Lung (tissue), 12 donors: ENCODE results near the gene CASKIN2. TPM values are rescaled to one million over a fixed set of nuclear protein-coding genes. Genes with fewer than 3 reads are reported as not detected.

Experiments used
- ATAC-seq: fragments of 200-7000 bp; cut with Tn5 transposase; one replicate; pipeline ENCODE4 v1.9.1; 2020; ENCODE audit warnings: moderate number of reproducible peaks; ENCODE audit not compliant: insufficient read depth, low FRiP score
- DNase-seq, 3 donors: peaks; one replicate each; pipeline ENCODE4 v3.0.0-alpha.2; 2013 to 2017
- H3K27ac ChIP-seq, 2 donors: one replicate each; pipeline ENCODE4 v1.5.1; 2013; ENCODE audit warnings: mild to moderate bottlenecking in 2 of 2, moderate library complexity in 2 of 2, control low read depth in 1 of 2, inconsistent platforms in 1 of 2, low read depth in 1 of 2, low read length in 1 of 2
- H3K27me3 ChIP-seq, 3 donors: one replicate each; pipeline ENCODE4 v1.5.1; 2013; ENCODE audit warnings: low read length in 2 of 3; ENCODE audit not compliant: control insufficient read depth in 3 of 3, insufficient read depth in 3 of 3
- H3K36me3 ChIP-seq, 4 donors: one replicate each; pipeline ENCODE4 v1.5.1; 2013; ENCODE audit warnings: low read length in 4 of 4, mild to moderate bottlenecking in 1 of 4, moderate library complexity in 1 of 4; ENCODE audit not compliant: control insufficient read depth in 4 of 4, insufficient read depth in 4 of 4
- H3K4me1 ChIP-seq, 5 donors: one replicate each; pipeline ENCODE4 v1.5.1; 2013; ENCODE audit warnings: low read length in 5 of 5, mild to moderate bottlenecking in 2 of 5, moderate library complexity in 1 of 5; ENCODE audit not compliant: control insufficient read depth in 5 of 5, insufficient read depth in 5 of 5
- H3K4me3 ChIP-seq: one replicate; pipeline ENCODE4 v1.5.1; 2013; ENCODE audit warnings: mild to moderate bottlenecking, control low read depth, moderate library complexity
- H3K9ac ChIP-seq, 2 donors: one replicate each; pipeline ENCODE4 v1.5.1; 2013; ENCODE audit warnings: low read length in 2 of 2, control low read depth in 1 of 2; ENCODE audit not compliant: insufficient read depth in 1 of 2
- H3K9me3 ChIP-seq, 4 donors: one replicate each; pipeline ENCODE4 v1.5.1; 2013; ENCODE audit warnings: low read length in 3 of 4, mild to moderate bottlenecking in 1 of 4, moderate library complexity in 1 of 4; ENCODE audit not compliant: control insufficient read depth in 4 of 4, insufficient read depth in 3 of 4
- CTCF ChIP-seq: IDR thresholded peaks from 2 replicates; pipeline ENCODE4 v1.5.1; 2012; ENCODE audit warnings: mild to moderate bottlenecking; ENCODE audit errors: control extremely low read depth, extremely low read depth
- WGBS, 2 donors: extraction: QIAGEN DNeasy Blood & Tissue Kit; methylation state at CpG; one replicate each; pipeline ENCODE4 v1.1.7; 2013; 5-methylcytosine and 5-hydroxymethylcytosine counted together
- polyA plus RNA-seq, 2 donors: library from polyadenylated mRNA; stranded (reverse); fragments of 200-250 nt; gene quantifications; one replicate each; pipeline ENCODE4 v1.2.1, GENCODE V29; 2013
- total RNA-seq, 2 donors: library from RNA; depleted of rRNA in 1 of 2; stranded (reverse); fragments of >200 nt in 1 of 2; gene quantifications; one replicate each; pipeline ENCODE4 v1.2.1, GENCODE V29; 2014 to 2021
- donor health status: control.
- donor health status: control.
- donor health status: Bipolar disorder and iron deficiency.
- donor health status: healthy.
- donor health status: DM: yes; HTN: yes; CAD: no.

The CASKIN2 gene
- total and polyA plus RNA-seq, 4 donors: 22.3 to 81.5 (median 35.1) TPM

GRCh38 chr17:75524269-75524969, 9.1 kb upstream of the CASKIN2 start:
- 25 to 33% methylated on average over 19 to 24 of the region's 24 CpGs for WGBS, 2 donors
- Histone ChIP-seq H3K4me1 (peaks cover 0 to 9% (median 0%) of the 10 kb centered on the region in 5 donors), H3K9ac (no peak overlapping the region), H3K4me3 (peak overlapping the region; percentile 58), H3K36me3 (peaks cover 0 to 11% (median 8%) of the 10 kb centered on the region in 4 donors), H3K27me3 (peaks cover 0 to 5% (median 0%) of the 10 kb centered on the region in 3 donors), H3K27ac (peak overlapping the region in 1 of 2 donors; percentile 81), H3K9me3 (peaks cover 0 to 3% (median 0%) of the 10 kb centered on the region in 4 donors)
- ATAC-seq (no peak), DNase-seq (no peak)
- TF ChIP-seq CTCF: no peak

- no peak for DNase-seq
- Histone ChIP-seq H3K4me1 (peaks cover 0 to 9% (median 0%) of the 10 kb centered on the region in 5 donors), H3K9me3 (peaks cover 0 to 3% (median 0%) of the 10 kb centered on the region in 4 donors), H3K9ac (no peak overlapping the region), H3K27ac (no peak overlapping the region), H3K4me3 (no peak overlapping the region), H3K36me3 (peaks cover 0 to 11% (median 9%) of the 10 kb centered on the region in 4 donors), H3K27me3 (peaks cover 0 to 5% (median 0%) of the 10 kb centered on the region in 3 donors)
- 96% methylated on average over 7 of the region's 7 CpGs for WGBS, 2 donors
- no peak for TF ChIP-seq CTCF
- no peak for ATAC-seq
These were observed 8.3 kb upstream of the CASKIN2 start for GRCh38 chr17:75523647-75524046.

GRCh38 chr17:75521951-75522727, 6.8 kb upstream of the CASKIN2 start:
- WGBS, 2 donors: 93 to 95% methylated on average over 33 of the region's 33 CpGs

More at GRCh38 chr17:75521951-75522727, 6.8 kb upstream of the CASKIN2 start:
- Histone ChIP-seq H3K4me1 (peaks cover 0 to 15% (median 6%) of the 10 kb centered on the region in 5 donors), H3K4me3 (no peak overlapping the region), H3K27me3 (peaks cover 0 to 5% (median 0%) of the 10 kb centered on the region in 3 donors), H3K36me3 (peaks cover 0 to 11% (median 9%) of the 10 kb centered on the region in 4 donors), H3K9ac (no peak overlapping the region), H3K27ac (no peak overlapping the region), H3K9me3 (peaks cover 0 to 3% (median 0%) of the 10 kb centered on the region in 4 donors)
- DNase-seq (no peak), ATAC-seq (no peak)
- TF ChIP-seq CTCF: no peak
